ENCODE results near the gene MAPK13. TPM values are rescaled to one million over a fixed set of nuclear protein-coding genes. Genes with fewer than 3 reads are reported as not detected.

Gene MAPK13
- total RNA-seq, 1 experiment from 2014 or later = 47.3 TPM

DNA sequence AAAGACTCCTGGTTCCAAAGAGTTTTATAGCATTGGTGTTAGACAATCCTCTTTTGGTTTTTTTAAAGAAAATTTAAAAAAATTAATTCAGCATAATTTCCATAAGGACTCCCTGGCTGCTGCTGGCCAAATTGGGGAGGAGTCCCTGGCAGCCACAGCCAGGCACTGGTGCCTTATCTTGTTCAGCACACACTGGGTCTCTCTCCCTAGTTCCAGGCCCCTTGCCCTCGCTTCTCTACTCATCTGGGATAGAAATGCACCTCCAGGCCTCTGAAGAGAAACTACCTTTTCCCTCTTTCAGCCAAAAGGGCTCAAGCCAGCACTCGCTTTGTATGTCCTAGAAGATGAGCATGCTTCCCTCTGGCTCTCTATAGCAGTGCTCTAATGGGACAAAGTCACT lies 13.4 kb upstream of the MAPK13 start:
- Histone ChIP-seq H3K27me3 (ENCODE audit: insufficient read depth, low read length) (no peaks in the 10 kb centered on the region), H3K9me3 (ENCODE audit: control insufficient read depth in 1 of 2, insufficient read depth in 1 of 2, low read depth in 1 of 2, low read length in 2 of 2) (no peaks in the 10 kb centered on the region), H3K4me1 (ENCODE audit: control insufficient read depth in 1 of 2, insufficient read depth in 2 of 2, low read length in 2 of 2) (peaks cover 9 to 23% of the 10 kb centered on the region in 2 experiments; a peak in 3 of 4 replicates), H3K4me3 (replicated peaks in 1 of 2; ENCODE audit: low read depth in 1 of 2, low read length in 2 of 2) (no peak overlapping the region), H2AFZ (ENCODE audit: low read depth, low read length, poor library complexity, severe bottlenecking) (no peak overlapping the region), H4K20me1 (ENCODE audit: insufficient read depth) (no peaks in the 10 kb centered on the region), H3K79me2 (ENCODE audit: insufficient read depth, low read length) (no peaks in the 10 kb centered on the region), H3K9me2 (ENCODE audit: insufficient read depth) (no peaks in the 10 kb centered on the region), H3K9ac (ENCODE audit: low read length) (no peak overlapping the region), H3K36me3 (ENCODE audit: control insufficient read depth in 1 of 2, insufficient read depth in 2 of 2, low read length in 2 of 2) (no peaks in the 10 kb centered on the region), H3K27ac (ENCODE audit: low read depth, low read length) (no peak overlapping the region), H3K4me2 (ENCODE audit: low read length) (no peak overlapping the region)
- intact Hi-C loops (cut with micrococcal nuclease) = no loop called here
- no peak for ATAC-seq
- no peak for DNase-seq (ENCODE audit: low read depth, low spot score)
- ChIA-PET CTCF (no interaction called here), RAD21 (ENCODE audit: low non-redundant PET in 1 of 2, low total read pairs in 2 of 2, uncharacterized antibody in 2 of 2, unreplicated experiment in 2 of 2) (no interaction called here), POLR2A (no interaction called here)
- BruUV-seq (replicated peaks) = no TSS peak
- TF ChIP-seq CEBPB (IDR thresholded peaks at IDR 0.05; ENCODE audit: low read depth) (no peak), JUND (IDR thresholded peaks at IDR 0.05) (no peak), EGR1 (IDR thresholded peaks at IDR 0.05; ENCODE audit: low read depth) (no peak), ELF1 (IDR thresholded peaks at IDR 0.05; ENCODE audit: borderline replicate concordance, low read depth) (no peak), RAD21 (IDR thresholded peaks at IDR 0.05; ENCODE audit: low read depth) (no peak), SRF (IDR thresholded peaks at IDR 0.05; ENCODE audit: low read depth) (no peak), SP1 (IDR thresholded peaks at IDR 0.05; ENCODE audit: low read depth) (no peak), ZNF274 (IDR thresholded peaks at IDR 0.05; ENCODE audit: low read depth, low read length) (no peak), TCF7L2 (IDR thresholded peaks at IDR 0.05; ENCODE audit: borderline replicate concordance, extremely low read depth, insufficient read depth, insufficient read length) (no peak), POLR2A (IDR thresholded peaks at IDR 0.05; ENCODE audit: borderline replicate concordance, extremely low read depth, insufficient read depth, insufficient read length) (no peak), FOSL1 (IDR thresholded peaks at IDR 0.05; ENCODE audit: low read depth) (no peak), EZH2phosphoT487 (IDR thresholded peaks at IDR 0.05; ENCODE audit: borderline replicate concordance) (no peak), YY1 (IDR thresholded peaks at IDR 0.05; ENCODE audit: extremely low read depth, insufficient replicate concordance, low read depth, low read length) (no peak)
- TF ChIP-seq, protein P1, sequence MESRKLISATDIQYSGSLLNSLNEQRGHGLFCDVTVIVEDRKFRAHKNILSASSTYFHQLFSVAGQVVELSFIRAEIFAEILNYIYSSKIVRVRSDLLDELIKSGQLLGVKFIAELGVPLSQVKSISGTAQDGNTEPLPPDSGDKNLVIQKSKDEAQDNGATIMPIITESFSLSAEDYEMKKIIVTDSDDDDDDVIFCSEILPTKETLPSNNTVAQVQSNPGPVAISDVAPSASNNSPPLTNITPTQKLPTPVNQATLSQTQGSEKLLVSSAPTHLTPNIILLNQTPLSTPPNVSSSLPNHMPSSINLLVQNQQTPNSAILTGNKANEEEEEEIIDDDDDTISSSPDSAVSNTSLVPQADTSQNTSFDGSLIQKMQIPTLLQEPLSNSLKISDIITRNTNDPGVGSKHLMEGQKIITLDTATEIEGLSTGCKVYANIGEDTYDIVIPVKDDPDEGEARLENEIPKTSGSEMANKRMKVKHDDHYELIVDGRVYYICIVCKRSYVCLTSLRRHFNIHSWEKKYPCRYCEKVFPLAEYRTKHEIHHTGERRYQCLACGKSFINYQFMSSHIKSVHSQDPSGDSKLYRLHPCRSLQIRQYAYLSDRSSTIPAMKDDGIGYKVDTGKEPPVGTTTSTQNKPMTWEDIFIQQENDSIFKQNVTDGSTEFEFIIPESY (IDR thresholded peaks at IDR 0.05; ENCODE audit: extremely low read depth, insufficient replicate concordance, low read length) = no peak

Data from HCT116 (cell line).